GM18517 (cell line): ENCODE data around the gene ZBTB17.
"Not testable (repeated sequence)": the region's sequence is repeated elsewhere in the genome, so short reads cannot be mapped to it uniquely, and the experiment has no call there.

Experiments
- ATAC-seq: cut with Tn5 transposase; IDR thresholded peaks from one replicate; pipeline ENCODE4 v1.9.1; 2021; ENCODE audit warnings: mild to moderate bottlenecking, moderate library complexity; ENCODE audit not compliant: unreplicated experiment

Gene ZBTB17

GRCh38 chr1:15991427-15992186 lies 15.7 kb upstream of the ZBTB17 start:
- ATAC-seq: no peak

DNA sequence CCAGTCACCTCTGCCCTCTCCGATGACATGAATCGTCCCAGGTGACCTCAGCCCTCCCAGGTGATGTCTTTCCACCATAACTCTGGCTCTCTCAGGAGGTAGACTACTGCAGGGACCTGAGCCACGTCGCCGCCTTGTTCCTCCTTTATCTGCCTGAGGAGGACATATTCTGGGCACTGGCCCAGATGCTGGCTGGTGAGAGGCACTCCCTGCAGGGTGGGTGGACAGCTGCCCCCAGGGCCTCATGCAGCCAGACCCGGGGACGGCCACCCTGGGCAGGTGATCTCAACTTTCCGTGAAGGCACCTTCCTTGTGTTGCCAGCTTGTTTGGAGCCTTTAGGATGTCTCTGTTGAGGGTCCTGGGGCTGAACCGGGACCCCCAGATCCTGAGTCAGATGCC lies 13.9 kb upstream of the ZBTB17 start:
- ATAC-seq: no peak

DNA sequence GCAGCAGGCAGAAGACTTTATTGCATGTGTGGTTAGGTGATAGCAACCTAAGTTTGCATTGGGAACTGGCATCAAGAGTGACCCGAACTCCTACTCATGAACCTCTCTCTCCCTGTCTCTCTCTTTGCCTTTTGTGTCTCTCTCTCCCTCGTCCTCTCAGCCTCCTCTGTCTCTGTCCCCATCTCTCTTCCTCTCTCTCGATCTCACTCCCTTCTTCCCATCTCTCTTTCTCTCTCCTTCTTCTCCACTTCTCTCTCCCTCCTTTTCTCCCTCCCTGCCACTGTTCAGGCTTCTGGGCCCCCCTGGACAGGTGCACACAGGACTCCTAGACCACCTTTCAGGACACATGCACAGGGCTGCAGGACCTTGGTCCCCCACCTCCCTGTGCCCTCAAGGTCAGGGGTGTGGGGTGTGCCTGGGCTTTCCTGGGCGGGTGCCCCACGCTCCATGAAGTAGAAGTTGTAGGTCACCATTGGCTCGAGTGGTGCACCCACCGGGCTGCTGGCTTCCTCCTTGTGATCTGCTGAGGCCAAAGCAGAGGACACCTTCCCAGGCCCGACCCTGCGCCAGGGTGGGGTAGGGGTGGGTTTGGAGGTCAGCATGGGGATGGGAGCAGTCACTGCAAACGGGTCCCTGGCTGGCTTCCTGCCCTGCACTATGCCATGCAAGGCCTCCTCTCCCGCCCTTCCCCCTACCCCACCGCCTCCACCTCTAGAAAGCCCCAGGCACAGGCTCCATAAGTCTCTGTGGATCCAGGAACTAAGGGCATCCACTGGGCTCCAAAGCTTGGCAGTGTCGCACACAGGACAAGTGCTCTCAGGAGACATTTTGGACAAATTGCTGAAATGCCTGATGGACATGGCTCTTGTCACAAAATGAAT lies 13.2 kb upstream of the ZBTB17 start:
- ATAC-seq: no peak

- ATAC-seq: no peak
Measured at GRCh38 chr1:15985611-15986297, 9.9 kb upstream of the ZBTB17 start.

DNA sequence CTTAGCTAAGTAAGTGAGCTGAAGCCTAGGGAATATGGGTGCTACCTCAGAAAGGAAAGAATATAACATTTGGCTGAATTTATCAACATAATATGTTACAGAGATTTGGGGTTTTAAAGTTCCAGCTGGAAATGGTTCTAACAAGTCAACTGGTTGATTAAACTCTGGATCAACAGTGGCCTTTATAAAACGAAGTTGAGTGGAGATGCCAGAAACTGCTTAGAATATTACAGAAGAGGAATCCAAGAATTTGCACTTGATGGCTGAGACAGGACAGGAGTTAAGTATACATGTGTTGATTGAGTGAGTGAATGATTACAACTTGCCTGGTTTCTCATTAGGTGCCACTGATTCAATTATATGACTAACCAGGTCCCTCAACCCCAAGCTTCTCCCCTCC lies 7.4 kb upstream of the ZBTB17 start:
- no peak for ATAC-seq

DNA sequence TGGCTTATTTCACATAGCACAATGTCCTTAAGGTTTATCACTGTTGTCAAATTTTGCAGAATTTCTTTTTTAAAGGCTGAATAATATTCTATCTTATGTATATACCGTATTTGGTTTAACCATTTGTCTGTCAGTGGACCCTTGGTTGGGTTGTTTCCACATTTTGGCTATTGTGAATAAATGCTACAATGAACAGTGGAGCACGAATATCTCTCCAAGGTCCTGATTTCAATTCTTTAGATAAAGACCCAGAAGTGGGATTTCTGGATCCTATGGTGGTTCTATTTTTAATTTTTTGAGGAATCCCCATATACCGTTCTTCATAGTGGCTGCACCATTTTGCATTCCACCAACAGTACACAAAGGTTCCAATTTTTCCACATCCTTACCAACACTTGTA lies 5.8 kb upstream of the ZBTB17 start:
- ATAC-seq: no peak

- not testable (repeated sequence) for ATAC-seq
Measured at GRCh38 chr1:15977947-15978346, 2.0 kb upstream of the ZBTB17 start.

DNA sequence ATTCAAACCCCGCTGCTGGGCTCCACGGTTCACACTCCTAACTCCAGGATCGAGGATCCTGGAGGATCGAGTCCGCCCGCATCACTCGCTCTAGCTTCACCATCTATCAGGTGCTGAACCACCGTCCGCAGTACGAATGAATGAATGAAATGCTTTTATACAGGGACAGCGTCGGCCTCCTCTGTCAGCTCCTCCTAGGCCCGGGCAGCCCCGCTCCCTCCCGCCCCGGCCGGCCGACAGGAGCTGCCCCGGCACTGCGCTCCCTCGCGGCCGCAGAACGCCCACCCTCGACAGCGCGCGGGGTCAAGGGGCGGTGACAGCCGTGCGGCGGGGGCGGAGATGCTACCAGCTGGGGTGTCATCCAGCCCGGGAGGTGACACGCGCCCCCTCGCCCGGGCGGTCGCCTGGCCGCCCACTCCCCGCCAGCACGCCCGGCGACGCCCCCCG lies 520 bp downstream of the ZBTB17 start:
- peak; percentile 49 for ATAC-seq

DNA sequence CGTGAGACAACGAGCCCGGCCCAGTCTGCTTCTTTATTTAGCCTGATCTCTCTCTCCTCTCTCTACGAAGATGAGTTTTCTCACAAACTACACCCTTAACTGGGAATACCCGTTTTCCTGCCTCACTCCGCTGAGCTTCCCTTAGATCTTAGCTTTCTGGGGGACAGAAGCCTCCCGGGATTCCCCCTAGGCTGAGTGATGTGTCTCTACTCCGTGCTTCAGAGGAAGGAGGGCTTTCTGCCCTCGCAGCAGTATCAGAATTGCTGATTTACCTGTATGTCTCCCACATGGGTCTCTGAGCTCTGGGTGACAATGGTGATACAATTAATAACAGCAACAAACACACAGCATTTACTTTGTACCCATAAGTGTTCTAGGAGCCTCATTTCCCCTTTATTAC lies 1.0 kb downstream of the ZBTB17 start:
- peak; percentile 34 for ATAC-seq

GRCh38 chr1:15973772-15974171 lies 2.1 kb downstream of the ZBTB17 start:
- no peak for ATAC-seq

- ATAC-seq: no peak
Measured at GRCh38 chr1:15972409-15972808, 3.5 kb downstream of the ZBTB17 start.

GRCh38 chr1:15970911-15971310 lies 5.0 kb downstream of the ZBTB17 start:
- ATAC-seq: no peak

GRCh38 chr1:15969321-15969880 lies 6.5 kb downstream of the ZBTB17 start:
- ATAC-seq: no peak

DNA sequence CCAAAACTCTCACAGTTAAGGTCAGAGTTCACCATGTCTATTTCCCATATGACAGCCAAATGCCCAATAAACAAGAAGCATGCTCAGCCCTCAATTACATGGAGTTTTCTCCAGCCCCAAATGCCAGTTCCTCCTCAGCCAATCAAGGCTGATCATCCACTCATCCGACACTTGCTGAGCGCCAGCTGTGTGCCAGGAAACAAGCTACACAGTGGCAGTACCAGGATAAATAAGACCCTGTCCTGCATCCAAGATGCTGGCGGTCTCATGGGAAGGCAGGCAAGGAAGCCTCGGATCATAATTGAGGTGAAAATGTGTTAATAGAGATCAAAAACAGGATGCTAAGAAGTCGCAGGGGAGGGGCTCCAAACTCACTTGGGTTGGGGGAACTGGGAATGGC lies 7.7 kb downstream of the ZBTB17 start:
- no peak for ATAC-seq

DNA sequence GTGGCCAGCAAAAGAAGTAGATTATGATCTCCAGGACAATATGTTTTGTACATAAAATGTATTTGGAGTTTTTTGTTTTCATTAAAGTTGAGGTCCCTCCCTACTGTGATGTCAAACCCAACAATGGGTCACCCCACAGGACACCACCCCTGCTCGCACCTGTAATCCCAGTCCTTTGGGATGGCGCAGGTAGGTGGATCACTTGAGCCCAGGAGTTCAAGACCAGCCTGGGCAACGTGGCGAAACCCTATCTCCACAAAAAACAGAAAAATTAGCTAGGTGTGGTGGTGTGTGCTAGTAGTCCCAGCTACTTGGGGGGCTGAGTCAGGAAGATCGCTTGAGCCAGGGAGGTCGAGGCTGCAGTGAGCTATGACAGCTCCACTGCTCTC lies 9.0 kb downstream of the ZBTB17 start:
- ATAC-seq: no peak

DNA sequence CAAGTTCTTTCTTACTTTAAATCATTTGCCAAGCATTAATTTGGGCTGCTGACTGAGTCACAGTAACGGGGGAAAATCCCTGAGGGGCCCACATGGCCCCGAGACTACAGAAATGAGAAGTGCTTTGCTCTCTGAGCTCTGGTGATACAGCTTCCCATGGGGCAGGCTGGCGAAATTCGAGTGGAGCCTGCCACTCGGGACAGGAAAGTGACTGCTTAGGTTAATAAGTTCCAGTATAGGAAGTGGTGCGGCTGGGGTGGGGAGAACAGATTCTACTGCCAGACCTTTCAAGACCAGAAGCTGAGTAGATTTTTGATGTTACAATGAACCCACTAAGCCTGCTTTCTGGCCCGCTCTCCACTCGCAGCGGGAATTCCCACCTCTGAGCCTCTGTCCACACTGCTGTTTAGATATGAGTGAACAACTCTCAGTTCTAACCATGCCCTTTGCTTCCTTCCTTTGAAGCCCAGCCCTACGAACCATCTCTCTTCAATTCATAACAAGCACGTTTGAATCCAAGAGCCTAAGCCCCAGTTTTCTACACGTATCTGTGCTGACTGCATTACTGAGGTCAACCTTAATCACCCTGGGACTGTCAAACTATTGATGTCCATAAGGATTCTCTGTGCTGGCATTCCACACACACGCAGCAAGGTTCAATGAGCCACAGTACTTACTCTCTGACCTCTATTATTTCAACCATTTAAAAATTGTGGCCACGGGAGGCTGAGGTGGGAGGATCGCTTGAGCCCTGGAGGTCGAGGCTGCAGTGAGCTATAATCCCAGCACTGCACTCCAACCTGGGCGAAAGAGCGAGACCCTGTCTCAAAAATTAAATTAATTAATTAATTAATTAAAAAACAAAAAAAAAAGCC lies 9.6 kb downstream of the ZBTB17 start:
- peak; percentile 62 for ATAC-seq

DNA sequence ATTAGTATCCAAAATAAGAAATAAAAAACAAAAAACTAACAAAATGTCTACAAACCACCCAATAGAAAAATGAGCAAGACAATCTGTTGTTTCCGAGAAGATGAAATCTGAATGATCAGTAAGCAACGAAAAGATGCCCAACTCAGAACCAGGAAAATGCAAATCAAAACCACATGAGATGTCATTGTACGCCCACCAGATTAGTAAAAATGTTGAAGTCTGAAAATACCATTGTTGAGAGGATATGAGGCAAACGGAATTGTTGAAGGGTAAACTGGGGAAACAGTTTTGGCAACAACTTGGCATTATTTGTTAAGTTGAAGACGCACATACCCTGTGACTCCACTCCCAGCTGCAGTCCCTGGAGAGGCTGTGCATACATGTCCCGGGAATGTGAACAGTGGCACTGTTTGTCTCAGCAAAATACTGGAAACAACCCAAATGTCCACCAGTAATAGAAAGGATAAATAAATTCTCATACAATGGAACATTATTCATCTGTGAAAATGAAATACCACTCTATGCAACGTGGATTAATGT lies 10.6 kb downstream of the ZBTB17 start:
- ATAC-seq: no peak

DNA sequence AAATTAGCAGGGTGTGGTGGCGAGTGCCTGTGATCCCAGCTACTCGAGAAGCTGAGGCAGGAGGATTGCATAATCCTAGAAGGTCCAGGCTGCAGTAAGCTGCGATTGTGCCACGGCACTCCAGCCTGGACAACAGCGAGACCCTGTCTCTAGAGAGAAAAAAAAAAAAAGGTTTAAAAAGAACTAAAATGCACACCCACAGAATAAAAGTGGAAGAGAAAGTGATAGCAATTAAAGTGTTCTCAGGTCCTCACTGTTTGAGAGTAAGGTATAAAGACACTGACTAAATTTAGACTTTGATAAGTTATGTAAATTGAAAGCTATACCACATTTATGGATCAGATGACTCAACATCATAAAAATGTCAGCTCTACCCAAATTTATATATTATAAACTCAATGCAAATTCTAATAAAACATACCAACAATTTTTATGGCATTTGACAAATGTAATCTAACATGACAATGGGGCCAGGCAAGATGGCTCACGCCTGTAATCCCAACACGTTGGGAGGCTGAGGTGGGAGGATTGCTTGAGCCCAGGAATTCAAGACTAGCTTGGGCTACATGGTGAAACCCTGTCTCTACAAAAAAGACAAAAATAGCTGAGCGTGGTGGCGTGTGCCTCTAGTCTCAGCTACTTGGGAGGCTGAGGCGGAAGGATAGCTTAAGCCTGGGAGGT lies 11.8 kb downstream of the ZBTB17 start:
- peak; percentile 40 for ATAC-seq

DNA sequence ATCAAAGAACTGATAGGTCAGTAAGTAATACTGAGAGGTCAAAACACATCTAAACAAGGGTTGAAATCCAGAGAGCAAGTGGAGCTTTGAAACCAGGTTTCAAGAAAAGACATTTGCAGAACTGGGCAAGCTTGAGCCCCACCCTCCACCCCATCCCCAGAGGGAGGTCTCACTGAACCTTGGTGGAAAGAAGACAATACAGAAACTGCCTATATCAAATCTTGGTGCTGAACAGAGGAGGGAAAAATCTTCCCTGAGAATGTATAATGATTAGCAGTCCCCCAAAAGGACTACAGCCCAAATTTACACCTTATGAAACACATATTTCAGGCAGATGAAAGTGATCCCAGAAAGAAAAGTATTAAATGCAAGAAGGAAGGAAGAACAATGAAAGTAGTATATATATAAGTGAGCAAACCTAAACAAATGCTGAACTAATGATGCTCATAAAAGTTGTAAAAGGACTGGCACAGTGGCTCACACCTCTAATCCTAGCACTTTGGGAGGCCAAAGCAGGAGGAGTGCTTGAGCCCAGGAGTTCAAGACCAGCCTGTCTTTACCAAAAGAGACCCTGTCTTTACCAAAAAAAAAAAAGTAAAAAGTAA lies 12.4 kb downstream of the ZBTB17 start:
- no peak for ATAC-seq
